Right kidney (tissue), 9 donors: ENCODE results near the gene SLC35A5.
A peak's percentile ranks its signal among the peaks of the same experiment; 100 is the strongest.
"Not testable (repeated sequence)": the region's sequence is repeated elsewhere in the genome, so short reads cannot be mapped to it uniquely, and the experiment has no call there.

ENCODE experiments used
- DNase-seq: peaks from one replicate; pipeline ENCODE4 v3.0.0-alpha.2; 2016
- long read RNA-seq, 8 donors: transcript quantifications; one replicate each; lab custom pipeline, GENCODE V29; 2026

The SLC35A5 gene, protein sequence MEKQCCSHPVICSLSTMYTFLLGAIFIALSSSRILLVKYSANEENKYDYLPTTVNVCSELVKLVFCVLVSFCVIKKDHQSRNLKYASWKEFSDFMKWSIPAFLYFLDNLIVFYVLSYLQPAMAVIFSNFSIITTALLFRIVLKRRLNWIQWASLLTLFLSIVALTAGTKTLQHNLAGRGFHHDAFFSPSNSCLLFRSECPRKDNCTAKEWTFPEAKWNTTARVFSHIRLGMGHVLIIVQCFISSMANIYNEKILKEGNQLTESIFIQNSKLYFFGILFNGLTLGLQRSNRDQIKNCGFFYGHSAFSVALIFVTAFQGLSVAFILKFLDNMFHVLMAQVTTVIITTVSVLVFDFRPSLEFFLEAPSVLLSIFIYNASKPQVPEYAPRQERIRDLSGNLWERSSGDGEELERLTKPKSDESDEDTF
- long read RNA-seq, donor 1, full-length matches to known transcripts: 21 of 21 reads
- long read RNA-seq, donor 1, partial matches to known transcripts: 0 of 21 reads
- long read RNA-seq, donor 1, other reads (novel, unspliced or antisense): 0 of 21 reads
- long read RNA-seq, donor 2, full-length matches to known transcripts: 10 of 10 reads
- long read RNA-seq, donor 2, partial matches to known transcripts: 0 of 10 reads
- long read RNA-seq, donor 2, other reads (novel, unspliced or antisense): 0 of 10 reads
- long read RNA-seq, donor 3, full-length matches to known transcripts: 6 of 11 reads
- long read RNA-seq, donor 3, partial matches to known transcripts: 5 of 11 reads
- long read RNA-seq, donor 3, other reads (novel, unspliced or antisense): 0 of 11 reads
- long read RNA-seq, donor 4, full-length matches to known transcripts: 17 of 25 reads
- long read RNA-seq, donor 4, partial matches to known transcripts: 8 of 25 reads
- long read RNA-seq, donor 4, other reads (novel, unspliced or antisense): 0 of 25 reads
- long read RNA-seq, donor 5, full-length matches to known transcripts: 7 of 7 reads
- long read RNA-seq, donor 5, partial matches to known transcripts: 0 of 7 reads
- long read RNA-seq, donor 5, other reads (novel, unspliced or antisense): 0 of 7 reads
- long read RNA-seq, donor 6, full-length matches to known transcripts: 8 of 14 reads
- long read RNA-seq, donor 6, partial matches to known transcripts: 6 of 14 reads
- long read RNA-seq, donor 6, other reads (novel, unspliced or antisense): 0 of 14 reads
- long read RNA-seq, donor 7, full-length matches to known transcripts: 13 of 20 reads
- long read RNA-seq, donor 7, partial matches to known transcripts: 7 of 20 reads
- long read RNA-seq, donor 7, other reads (novel, unspliced or antisense): 0 of 20 reads
- long read RNA-seq, donor 8, full-length matches to known transcripts: 18 of 18 reads
- long read RNA-seq, donor 8, partial matches to known transcripts: 0 of 18 reads
- long read RNA-seq, donor 8, other reads (novel, unspliced or antisense): 0 of 18 reads

DNA sequence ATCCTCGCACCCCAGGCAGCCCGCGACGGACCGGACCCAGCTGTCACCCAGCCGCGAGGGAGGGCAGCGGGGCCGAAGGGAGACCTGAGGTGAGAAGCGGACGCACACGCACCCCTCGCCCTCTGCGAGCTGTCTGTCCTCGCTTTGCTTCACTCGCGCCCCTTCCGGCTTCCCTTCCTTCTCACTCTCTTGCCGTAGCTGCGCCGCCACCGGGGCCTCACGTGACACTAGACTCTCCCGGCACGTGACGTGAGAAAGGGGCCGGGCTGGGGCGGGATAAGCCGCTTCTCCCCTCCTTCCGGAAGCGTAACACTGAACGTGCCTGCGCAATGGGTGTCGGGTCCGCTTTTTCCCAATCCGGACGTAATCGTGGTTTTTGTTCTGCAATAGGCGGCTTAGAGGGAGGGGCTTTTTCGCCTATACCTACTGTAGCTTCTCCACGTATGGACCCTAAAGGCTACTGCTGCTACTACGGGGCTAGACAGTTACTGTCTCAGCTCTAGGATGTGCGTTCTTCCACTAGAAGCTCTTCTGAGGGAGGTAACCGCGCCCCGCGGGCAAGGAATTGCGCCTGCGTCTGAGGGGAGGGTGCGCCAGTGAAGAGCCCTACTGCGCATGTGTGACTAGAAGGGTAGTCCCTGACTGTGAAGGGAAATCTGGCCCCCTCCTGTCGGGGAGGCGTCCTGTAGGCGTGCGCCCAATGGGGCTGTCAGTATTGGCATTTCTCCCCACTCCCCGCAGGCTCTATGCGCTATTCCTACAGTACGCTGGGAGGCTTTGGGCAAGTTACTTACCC is at the start of gene SLC35A5, which contains the start of gene ATG3:
SLC35A5 (plus strand) TSS at position 312 of the 796 bp plus-strand sequence. CDS start 1,359 bp downstream, outside the sequence.
ATG3 (minus strand) TSS at position 229 of the 796 bp plus-strand sequence. CDS start 434 bp downstream, outside the sequence.
- DNase-seq: peak; percentile 99

- DNase-seq: no peak
Measured at GRCh38 chr3:112512320-112512719, 49.5 kb upstream of the SLC35A5 start.

DNA sequence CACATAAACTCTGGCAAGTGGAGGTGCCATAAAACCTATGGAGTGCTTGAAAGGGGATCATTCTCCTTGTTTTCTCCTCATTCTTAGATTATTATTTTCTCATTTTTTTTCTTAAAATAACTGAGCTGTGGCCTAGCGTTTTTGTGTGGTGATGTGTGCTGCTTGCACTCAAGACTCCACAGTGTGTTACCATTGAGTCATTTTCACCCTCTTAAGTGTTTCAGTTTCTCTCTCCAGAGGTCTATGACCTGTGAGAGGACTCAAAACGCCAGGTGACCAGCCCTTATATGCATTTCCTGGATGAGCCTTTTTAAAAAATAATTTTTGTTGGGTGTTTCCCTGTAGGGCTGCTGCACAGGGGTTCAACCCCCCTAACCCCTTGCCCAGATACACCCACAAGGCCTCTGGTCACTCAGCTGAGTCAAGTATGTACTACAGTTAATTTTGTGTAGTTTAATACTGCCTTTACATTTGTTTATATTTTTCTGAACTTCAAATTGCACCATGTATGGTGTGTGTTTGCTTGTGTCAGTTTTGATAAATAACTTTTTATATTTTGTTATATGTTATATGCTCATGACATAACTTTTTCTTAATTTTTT is 47.2 kb upstream of the SLC35A5 start:
- no peak for DNase-seq

GRCh38 chr3:112518970-112519369 is 42.9 kb upstream of the SLC35A5 start:
- not testable (repeated sequence) for DNase-seq

- DNase-seq: peak; percentile 7
Measured at GRCh38 chr3:112519424-112520001, 42.3 kb upstream of the SLC35A5 start.

- DNase-seq: not testable (repeated sequence)
Measured at GRCh38 chr3:112524127-112524526, 37.7 kb upstream of the SLC35A5 start.

DNA sequence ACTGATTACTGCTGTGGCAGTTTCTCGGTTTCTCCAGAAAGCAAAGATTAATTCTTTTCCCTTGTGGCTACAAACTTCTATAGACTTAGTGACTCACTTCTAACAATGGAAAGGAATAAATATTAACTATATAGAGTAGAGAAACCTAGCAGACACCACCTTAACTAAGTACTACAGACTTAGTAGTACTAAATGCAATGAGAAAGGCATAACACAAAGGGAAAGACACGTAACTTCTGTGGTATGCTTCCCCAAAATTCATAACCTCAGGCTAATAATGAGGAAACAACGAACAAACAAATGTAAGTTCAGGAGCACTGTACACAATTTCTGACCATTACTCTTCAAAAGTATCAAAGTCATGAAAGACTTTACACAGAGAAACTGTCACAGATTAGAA is 31.3 kb upstream of the SLC35A5 start:
- no peak for DNase-seq

DNA sequence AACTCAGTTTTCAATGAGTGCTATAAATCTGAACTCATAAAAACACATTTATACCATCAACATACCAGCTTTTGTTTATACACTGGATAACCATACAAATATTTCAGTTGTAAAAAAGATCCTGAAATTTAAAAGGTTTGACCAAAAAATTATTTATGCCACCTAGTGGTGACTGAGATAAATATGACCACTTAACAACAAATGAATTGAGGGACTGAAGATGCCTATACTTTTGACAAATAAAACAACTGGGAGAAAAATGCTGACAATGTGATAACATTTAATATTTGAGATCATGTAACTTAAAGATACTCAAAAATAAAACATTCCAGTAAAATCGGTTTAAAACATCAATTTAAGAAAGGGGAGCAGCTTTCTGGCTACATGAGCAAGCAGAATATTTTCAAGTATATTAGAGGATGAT is 30.5 kb upstream of the SLC35A5 start:
- peak; percentile 5 for DNase-seq

GRCh38 chr3:112539825-112540650 is 21.8 kb upstream of the SLC35A5 start:
- no peak for DNase-seq

GRCh38 chr3:112546216-112546759 is 15.6 kb upstream of the SLC35A5 start:
- no peak for DNase-seq

- DNase-seq: no peak
Measured at GRCh38 chr3:112550859-112551258, 11.0 kb upstream of the SLC35A5 start.

- DNase-seq: no peak
Measured at GRCh38 chr3:112555535-112556170, 6.2 kb upstream of the SLC35A5 start.

DNA sequence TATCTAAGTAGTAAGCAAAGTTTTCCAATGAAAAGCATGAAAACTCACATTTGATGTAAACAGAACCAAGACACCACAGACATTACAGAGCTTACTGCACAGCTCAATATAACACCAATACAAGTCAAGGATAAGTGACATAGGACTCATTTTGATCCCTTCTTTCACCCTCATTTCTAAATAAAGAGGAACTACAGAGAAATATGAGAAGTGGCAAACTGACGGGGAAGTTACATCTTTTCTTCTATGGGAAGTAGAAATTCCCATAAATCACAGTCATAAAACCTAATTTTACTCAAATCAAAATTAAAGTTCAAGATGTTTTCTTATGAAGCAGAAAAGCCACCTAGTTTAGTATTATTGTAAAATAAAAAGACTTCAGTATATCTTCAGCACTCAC is 3.9 kb upstream of the SLC35A5 start:
- no peak for DNase-seq

DNA sequence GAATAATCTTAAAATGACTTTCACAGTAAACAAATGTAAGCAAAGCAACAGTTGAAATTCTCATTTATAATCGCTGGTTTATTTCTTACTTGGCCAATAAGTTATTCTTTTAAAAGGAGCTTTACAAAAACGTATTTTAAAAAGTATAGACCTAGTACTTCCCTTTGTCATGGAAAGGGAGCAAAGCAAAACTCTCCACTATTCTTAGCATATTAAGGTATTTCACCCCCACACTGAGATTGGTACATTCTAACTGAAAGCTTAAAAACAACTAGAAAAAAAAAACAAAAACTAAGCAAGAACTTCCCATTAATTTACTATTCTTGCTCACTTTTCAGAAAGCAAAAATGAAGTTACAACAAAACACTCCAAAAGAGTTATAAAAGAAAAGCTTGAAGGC is 1.5 kb upstream of the SLC35A5 start:
- DNase-seq: no peak

- DNase-seq: peak; percentile 92
Measured at GRCh38 chr3:112560721-112561483, 943 bp upstream of the SLC35A5 start.

DNA sequence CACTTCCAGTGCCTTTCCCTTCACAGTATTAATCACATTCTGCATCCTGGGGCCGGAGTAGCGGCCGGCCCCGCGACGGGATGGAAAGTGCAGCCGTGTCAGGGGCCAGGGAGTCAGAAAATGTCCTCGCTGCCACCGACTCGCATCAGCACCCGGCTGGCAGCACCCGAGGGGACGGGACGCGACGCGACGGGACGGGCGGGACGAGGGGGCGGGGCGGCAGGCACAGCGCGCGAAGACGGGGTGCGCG is 436 bp upstream of the SLC35A5 start:
- peak; percentile 98 for DNase-seq

- DNase-seq: not testable (repeated sequence)
Measured at GRCh38 chr3:112564247-112564939, 2.5 kb downstream of the SLC35A5 start.
